GM19035 (cell line): ENCODE data around the gene SPEM3.
A peak's percentile ranks its signal among the peaks of the same experiment; 100 is the strongest.

Experiments used
- ATAC-seq: cut with Tn5 transposase; IDR thresholded peaks from one replicate; pipeline ENCODE4 v1.9.1; 2021; ENCODE audit not compliant: unreplicated experiment

SPEM3 gene

DNA sequence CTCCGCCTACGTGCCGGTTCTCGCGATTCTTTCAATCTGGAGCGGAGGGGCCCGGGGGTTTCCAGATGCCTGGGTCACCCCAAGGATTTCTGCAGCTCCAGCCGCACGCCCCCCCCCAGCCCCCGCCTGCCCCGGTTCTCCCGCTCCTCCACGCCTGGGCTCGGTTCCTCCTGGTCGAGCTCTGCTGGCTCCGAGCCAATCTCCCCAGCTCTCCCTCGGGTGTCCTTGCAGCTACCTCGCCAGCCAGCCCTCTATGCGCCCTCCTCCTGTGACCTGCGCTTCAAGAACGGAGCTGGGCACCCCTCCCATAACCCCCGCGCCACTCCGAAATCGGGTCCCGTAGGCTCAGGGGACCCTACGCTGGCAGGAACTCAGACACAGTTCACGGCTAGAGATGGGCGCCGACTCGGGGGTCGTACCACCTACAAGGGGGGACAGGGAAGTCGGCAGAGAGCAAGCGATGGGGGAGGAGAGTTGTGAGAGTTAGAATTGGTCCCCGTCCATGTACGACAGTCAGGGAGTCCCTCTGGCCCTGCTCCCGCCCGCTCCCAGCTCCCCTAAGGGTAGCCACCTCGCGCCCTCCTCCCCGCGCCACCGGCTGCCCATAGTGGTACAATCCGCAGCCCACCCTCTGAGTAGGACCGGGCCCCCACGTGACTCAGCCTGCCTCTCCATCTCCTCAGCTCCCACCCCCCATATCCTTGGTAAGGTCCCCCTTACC lies 11.6 kb downstream of the SPEM3 start:
- no peak for ATAC-seq

DNA sequence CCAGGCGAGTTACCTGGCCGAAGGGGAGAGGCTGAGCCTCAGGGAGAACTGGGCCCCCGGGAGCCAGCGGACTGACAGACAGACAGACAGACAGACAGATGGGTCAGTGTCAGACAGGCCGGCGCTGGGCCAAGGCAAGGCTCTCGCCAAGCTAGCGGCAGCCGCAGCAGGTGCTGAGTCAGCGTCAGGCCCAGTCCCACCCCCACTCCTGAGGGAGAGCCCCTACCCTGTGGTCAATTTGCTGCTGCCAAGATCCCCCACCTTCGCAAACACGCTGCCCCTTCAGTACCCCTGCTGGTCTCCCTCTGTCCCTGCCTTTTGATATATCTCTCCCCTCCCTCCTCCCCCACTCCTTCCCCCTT lies 12.2 kb downstream of the SPEM3 start:
- ATAC-seq: no peak

- ATAC-seq: no peak
Observed at GRCh38 chr17:7441266-7441665, 12.6 kb downstream of the SPEM3 start.

GRCh38 chr17:7442142-7442541 lies 13.5 kb downstream of the SPEM3 start:
- no peak for ATAC-seq

- ATAC-seq: no peak
Observed at GRCh38 chr17:7443499-7444485, 15.1 kb downstream of the SPEM3 start.

- ATAC-seq: peak; percentile 65
Observed at GRCh38 chr17:7444682-7445618, 16.3 kb downstream of the SPEM3 start, which contains the start of gene CHRNB1. Gene CHRNB1, plus strand, starts transcription at chr17:7445061. Its CDS starts 67 bp downstream, at chr17:7445128.

GRCh38 chr17:7445619-7445968 lies 16.9 kb downstream of the SPEM3 start:
- ATAC-seq: no peak

DNA sequence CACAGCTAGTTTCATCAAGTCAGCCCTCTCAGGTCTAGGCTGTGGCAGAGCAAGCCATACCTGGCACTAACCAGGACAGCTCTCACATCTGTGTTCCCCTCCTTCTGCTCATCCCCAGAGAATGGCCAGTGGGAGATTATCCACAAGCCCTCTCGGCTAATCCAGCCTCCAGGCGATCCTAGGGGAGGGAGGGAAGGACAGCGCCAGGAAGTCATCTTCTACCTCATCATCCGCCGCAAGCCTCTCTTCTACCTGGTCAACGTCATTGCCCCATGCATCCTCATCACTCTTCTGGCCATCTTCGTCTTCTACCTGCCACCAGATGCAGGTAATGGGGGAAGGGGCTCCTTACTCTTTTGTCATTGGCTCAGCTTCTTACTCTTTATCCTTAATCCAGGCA lies 19.8 kb downstream of the SPEM3 start:
- ATAC-seq: no peak

DNA sequence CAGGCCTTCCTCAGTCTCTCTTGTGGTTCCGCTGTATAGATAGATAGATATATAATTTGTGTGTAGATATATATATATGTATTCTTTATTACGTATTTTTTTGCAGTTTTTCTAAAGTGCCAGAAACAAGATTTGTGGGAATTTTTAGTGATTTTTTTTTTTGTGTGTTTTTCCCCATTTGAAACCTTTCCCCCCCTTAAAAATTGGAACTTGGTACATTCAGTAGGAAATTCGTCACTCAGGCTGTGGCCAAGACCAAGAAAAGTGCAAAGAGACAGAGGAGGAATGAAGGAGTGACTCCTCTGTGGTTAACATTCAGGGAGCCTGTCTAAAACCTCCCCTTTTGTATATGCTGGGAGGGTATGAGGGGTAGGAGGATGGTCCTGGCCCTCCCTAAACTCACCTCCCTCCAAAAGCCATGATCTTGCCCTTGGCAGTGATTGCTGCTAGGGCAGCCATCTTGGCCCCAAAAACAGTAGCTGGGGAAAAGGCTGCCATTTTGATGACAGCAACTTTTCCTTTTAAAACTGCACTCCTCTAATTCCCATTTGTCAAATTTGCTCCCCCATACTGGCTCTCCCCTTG lies 31.4 kb downstream of the SPEM3 start:
- no peak for ATAC-seq

DNA sequence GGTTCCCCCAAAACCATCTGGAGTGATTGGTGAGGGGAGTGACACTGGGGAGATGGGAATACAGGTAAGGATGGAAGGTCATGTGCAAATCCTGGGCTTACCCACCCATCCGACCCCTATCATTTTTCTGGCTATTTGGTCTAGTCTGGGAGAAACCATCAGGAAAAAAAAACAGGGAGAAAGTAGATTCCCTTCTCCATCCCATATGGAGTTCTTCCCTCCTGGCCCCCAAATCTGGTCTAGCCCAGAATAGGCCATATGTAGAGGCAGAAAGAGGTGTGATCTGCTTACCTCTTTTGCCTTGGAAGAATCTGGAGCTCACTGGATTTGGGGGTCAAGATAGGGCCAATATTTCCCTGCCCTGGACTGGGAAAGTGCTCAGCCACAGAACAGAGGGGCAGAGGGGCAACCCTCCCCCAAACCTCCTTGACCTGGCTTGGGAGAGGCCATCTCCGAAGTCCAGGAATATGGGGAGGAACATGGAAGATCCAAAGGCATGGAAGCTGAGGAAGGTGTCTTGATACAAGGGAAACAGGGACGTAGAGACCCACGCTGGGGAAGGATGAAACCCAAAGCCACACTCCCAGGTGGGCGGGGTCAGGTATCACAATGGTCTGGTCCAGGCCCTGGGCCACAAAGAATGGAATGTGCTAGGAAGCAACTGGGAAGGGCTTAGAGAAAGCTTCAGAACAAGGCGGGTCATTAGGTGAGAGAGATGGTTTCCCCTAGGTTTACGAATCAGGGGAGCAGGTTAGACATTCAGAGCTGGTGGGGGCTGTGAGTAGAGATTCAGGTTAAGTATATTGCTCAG lies 32.4 kb downstream of the SPEM3 start:
- no peak for ATAC-seq

GRCh38 chr17:7462474-7463371 lies 34.1 kb downstream of the SPEM3 start:
- ATAC-seq: no peak

GRCh38 chr17:7463372-7463846 lies 34.8 kb downstream of the SPEM3 start:
- ATAC-seq: no peak

DNA sequence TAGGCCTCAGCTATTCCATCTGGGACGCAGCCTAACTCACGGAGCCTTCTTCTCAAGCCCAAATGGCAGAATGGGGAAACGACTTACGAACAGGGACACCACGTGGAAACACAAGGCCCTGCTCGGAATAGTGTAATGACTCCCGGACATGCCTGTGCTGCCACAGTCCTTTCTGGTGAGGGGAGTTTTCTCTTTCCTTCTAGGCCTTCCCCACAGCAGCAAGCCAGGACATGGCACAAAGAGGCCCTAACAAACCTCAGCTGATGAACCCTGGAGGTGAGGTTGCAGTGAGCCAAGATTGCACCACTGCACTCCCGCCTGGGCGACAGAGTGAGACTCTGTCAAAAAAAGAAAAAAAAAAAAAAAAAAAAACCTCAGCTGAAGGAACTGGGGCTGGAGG lies 35.4 kb downstream of the SPEM3 start:
- no peak for ATAC-seq

GRCh38 chr17:7465597-7466275 lies 37.1 kb downstream of the SPEM3 start:
- ATAC-seq: no peak

GRCh38 chr17:7466318-7466638 lies 37.6 kb downstream of the SPEM3 start:
- no peak for ATAC-seq

DNA sequence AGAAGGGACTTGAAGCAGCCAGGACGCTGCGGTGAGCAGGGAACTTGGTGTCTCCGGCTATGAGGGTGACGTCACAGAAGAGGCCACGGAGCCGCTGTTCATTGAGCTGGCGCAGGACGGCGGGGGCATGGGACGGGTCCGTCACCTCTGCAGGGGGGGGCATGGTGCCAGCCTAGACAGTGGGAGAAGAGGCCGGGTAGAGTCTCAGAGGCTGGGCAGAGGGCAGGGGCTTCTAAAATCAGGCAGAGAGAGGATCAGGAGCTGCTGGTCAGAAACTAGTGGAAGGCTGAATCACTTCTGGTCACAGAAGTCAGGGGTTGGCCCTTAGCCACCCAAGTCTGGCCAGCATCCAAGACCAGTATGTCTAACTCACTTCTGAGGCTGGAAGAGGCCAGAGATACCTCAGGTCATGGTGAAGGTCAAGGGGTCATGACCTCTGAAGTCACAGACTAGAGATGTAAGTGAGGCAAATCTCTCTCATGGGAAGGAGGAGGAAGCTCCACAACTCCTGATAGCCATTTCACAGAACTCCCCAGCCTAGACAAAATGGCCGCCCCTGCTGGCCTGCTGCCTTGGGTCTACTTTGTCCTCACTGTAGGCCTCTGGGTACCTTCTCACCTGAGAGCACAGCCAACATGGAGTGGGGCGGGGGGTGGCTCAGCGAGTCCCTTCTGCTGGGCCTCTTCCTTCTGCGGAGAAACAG lies 38.1 kb downstream of the SPEM3 start:
- no peak for ATAC-seq

DNA sequence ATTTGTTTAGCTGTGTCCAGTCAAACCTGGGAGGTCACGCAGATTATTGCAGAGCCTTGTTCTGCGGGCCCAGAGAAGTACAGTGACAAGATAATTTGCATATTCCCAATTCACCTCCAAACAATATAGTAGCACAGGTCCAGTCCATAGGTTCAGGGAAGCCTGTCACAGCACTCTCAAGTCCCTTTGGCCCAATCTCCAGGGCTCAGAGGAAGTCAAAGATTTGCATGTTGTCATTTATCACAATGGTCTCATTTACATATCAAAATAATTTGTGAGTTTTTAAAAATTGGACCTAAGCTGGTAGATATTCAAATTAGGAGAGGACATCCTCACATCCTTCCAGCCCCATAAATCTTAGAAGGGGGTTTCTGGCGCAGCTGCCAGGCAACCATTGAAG lies 38.8 kb downstream of the SPEM3 start:
- ATAC-seq: no peak

GRCh38 chr17:7468290-7468689 lies 39.6 kb downstream of the SPEM3 start:
- no peak for ATAC-seq
